Liver (tissue), 9 donors: ENCODE results near the gene CCL21. TPM values are rescaled to one million over a fixed set of nuclear protein-coding genes. Genes with fewer than 3 reads are reported as not detected.

ENCODE experiments used
- DNase-seq: peaks from one replicate; pipeline ENCODE4 v3.0.0-alpha.2; 2017; ENCODE audit warnings: low spot score
- H3K27ac ChIP-seq, 2 donors: one replicate each; pipeline ENCODE4 v1.7.0; 2013; ENCODE audit warnings: inconsistent platforms in 2 of 2, low read length in 2 of 2, control low read depth in 1 of 2, low read depth in 1 of 2, mild to moderate bottlenecking in 1 of 2
- H3K27me3 ChIP-seq, 4 donors: one replicate each; pipeline versions ENCODE4 v1.6.1 to v1.7.0; 2013; ENCODE audit warnings: low read length in 3 of 4, inconsistent platforms in 1 of 4, mild to moderate bottlenecking in 1 of 4, moderate library complexity in 1 of 4; ENCODE audit not compliant: control insufficient read depth in 4 of 4, insufficient read depth in 4 of 4
- H3K36me3 ChIP-seq, 4 donors: one replicate each; pipeline versions ENCODE4 v1.6.1 to v1.7.0; 2013; ENCODE audit warnings: low read length in 3 of 4, mild to moderate bottlenecking in 3 of 4, low read depth in 1 of 4, moderate library complexity in 1 of 4; ENCODE audit not compliant: control insufficient read depth in 4 of 4, insufficient read depth in 3 of 4
- H3K4me1 ChIP-seq, 4 donors: one replicate each; pipeline versions ENCODE4 v1.6.1 to v1.7.0; 2013; ENCODE audit warnings: low read length in 3 of 4, mild to moderate bottlenecking in 3 of 4, moderate library complexity in 1 of 4; ENCODE audit not compliant: control insufficient read depth in 4 of 4, insufficient read depth in 4 of 4
- H3K4me3 ChIP-seq, 3 donors: one replicate each; pipeline versions ENCODE4 v1.6.1 to v1.7.0; 2013; ENCODE audit warnings: low read length in 3 of 3, control low read depth in 1 of 3, low read depth in 1 of 3, mild to moderate bottlenecking in 1 of 3
- H3K9ac ChIP-seq, 2 donors: one replicate each; pipeline ENCODE4 v1.7.0; 2013; ENCODE audit warnings: low read length in 2 of 2, mild to moderate bottlenecking in 2 of 2, moderate library complexity in 2 of 2, control low read depth in 1 of 2, low read depth in 1 of 2
- H3K9me3 ChIP-seq, 4 donors: one replicate each; pipeline versions ENCODE4 v1.6.1 to v1.7.0; 2013; ENCODE audit warnings: low read length in 3 of 4; ENCODE audit not compliant: control insufficient read depth in 4 of 4
- EGR1 ChIP-seq, 2 donors: IDR thresholded peaks; 2 replicates each; pipeline ENCODE4 v1.6.1; 2016 to 2018; ENCODE audit warnings: antibody characterized with exemption in 2 of 2, low read depth in 2 of 2
- FOXA1 ChIP-seq: IDR thresholded peaks from 2 replicates; pipeline ENCODE4 v1.6.1; 2016; ENCODE audit warnings: antibody characterized with exemption
- FOXA2 ChIP-seq: IDR thresholded peaks from 2 replicates; pipeline ENCODE4 v1.6.1; 2016; ENCODE audit warnings: antibody characterized with exemption
- GABPA ChIP-seq, 2 donors: IDR thresholded peaks in 1 of 2; conservative IDR thresholded peaks in 1 of 2; 2 replicates each; pipeline ENCODE4 v1.6.1; 2016; ENCODE audit warnings: antibody characterized with exemption in 2 of 2, mild to moderate bottlenecking in 1 of 2, moderate library complexity in 1 of 2
- HNF4A ChIP-seq, 2 donors: conservative IDR thresholded peaks; 2 replicates each; pipeline ENCODE4 v1.6.1; 2016; ENCODE audit warnings: antibody characterized with exemption in 2 of 2, mild to moderate bottlenecking in 2 of 2
- HNF4G ChIP-seq: IDR thresholded peaks from 2 replicates; pipeline ENCODE4 v1.6.1; 2016; ENCODE audit warnings: antibody characterized with exemption
- JUND ChIP-seq, 2 donors: IDR thresholded peaks; 2 replicates each; pipeline ENCODE4 v1.6.1; 2016; ENCODE audit warnings: antibody characterized with exemption in 2 of 2
- NR2F2 ChIP-seq: IDR thresholded peaks from 2 replicates; pipeline ENCODE4 v1.6.1; 2016; ENCODE audit warnings: antibody characterized with exemption
- RAD21 ChIP-seq, 2 donors: IDR thresholded peaks; 2 replicates each; pipeline ENCODE4 v1.6.1; 2016; ENCODE audit warnings: antibody characterized with exemption in 2 of 2, mild to moderate bottlenecking in 2 of 2
- RXRA ChIP-seq, 2 donors: IDR thresholded peaks; 2 replicates each; pipeline ENCODE4 v1.6.1; 2017 to 2018; ENCODE audit warnings: antibody characterized with exemption in 2 of 2, mild to moderate bottlenecking in 1 of 2
- SP1 ChIP-seq: IDR thresholded peaks from 2 replicates; pipeline ENCODE4 v1.6.1; 2018; ENCODE audit warnings: antibody characterized with exemption, mild to moderate bottlenecking
- TAF1 ChIP-seq: conservative IDR thresholded peaks from 2 replicates; pipeline ENCODE4 v1.6.1; 2016; ENCODE audit warnings: antibody characterized with exemption, mild to moderate bottlenecking
- YY1 ChIP-seq: IDR thresholded peaks from 2 replicates; pipeline ENCODE4 v1.6.1; 2016; ENCODE audit warnings: antibody characterized with exemption, mild to moderate bottlenecking
- WGBS: extraction: QIAGEN DNeasy Blood & Tissue Kit; methylation state at CpG from one replicate; pipeline ENCODE4 v1.1.7; 2013; 5-methylcytosine and 5-hydroxymethylcytosine counted together
- polyA plus RNA-seq, 2 donors: library from polyadenylated mRNA; stranded (reverse) in 1 of 2; unstranded in 1 of 2; fragments of 200-250 nt in 1 of 2; fragments of >200 nt in 1 of 2; fragmentation: Nextera tagmentation in 1 of 2; extraction: Ambion mirVana in 1 of 2; gene quantifications; one replicate each; pipeline versions ENCODE4 v1.2.1 to v1.2.3, GENCODE V29; 2013 to 2015
- total RNA-seq, 2 donors: library from RNA; depleted of rRNA; stranded (reverse); fragments of >200 nt; gene quantifications; one replicate each; pipeline ENCODE4 v1.2.3, GENCODE V29; 2014
- TF ChIP-seq, protein P1 (sequence below): IDR thresholded peaks from 2 replicates; pipeline ENCODE4 v1.6.1; 2016; ENCODE audit warnings: antibody characterized with exemption
- TF ChIP-seq, protein P2 (sequence below): IDR thresholded peaks from 2 replicates; pipeline ENCODE4 v1.6.1; 2016; ENCODE audit warnings: antibody characterized with exemption
- TF ChIP-seq, protein P3 (sequence below): IDR thresholded peaks from 2 replicates; pipeline ENCODE4 v1.6.1; 2016; ENCODE audit warnings: antibody characterized with exemption
- TF ChIP-seq, protein P4 (sequence below): IDR thresholded peaks from 2 replicates; pipeline ENCODE4 v1.6.1; 2016; ENCODE audit warnings: antibody characterized with exemption, mild to moderate bottlenecking
- TF ChIP-seq, protein P5 (sequence below): fragments of 150-350 bp; IDR thresholded peaks from 2 replicates; pipeline ENCODE4 v1.5.1; 2017; ENCODE audit warnings: improper control_type of control experiment, low read depth, low read length; ENCODE audit not compliant: missing input control
- donor health status: healthy.
- donor health status: healthy.
- donor health status: healthy.
- donor health status: healthy.
- donor health status: healthy.

CCL21 gene
- total and polyA plus RNA-seq, 4 donors: 2.2 to 31.0 (median 10.6) TPM

DNA sequence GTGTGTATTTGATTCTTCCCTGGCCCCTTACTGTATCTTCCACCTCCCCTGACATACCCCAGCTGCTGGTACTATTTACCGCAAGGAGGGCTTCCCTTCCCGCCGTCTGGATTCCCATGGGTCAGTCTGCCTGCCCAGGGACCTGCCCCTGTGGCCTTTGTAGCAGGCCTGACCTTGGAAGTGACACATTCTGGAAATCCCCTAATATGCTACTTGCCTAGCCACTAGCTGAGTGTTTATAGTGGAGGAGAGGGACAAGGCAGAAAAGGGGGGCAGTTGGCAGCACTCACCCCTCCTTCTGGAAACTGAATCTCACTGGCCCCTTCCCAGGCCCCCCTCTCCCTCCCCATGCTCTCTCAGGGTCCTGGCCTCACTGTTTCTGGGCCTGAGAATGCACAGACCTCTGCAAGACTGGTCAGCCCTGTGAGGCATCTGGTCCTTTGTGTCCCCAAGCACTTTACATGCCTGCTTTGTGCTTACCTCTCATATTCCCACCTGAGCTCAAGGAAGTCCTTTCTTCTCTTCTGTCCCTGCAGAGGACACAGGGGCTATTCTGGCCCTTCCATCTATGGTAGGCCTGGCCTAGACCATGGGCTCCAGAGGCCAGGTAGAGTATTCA is 8.2 kb upstream of the CCL21 start:
- no peaks in the 10 kb centered on the region for H3K9me3 ChIP-seq
- no peak for DNase-seq
- H3K36me3 ChIP-seq: no peaks in the 10 kb centered on the region
- H3K4me3 ChIP-seq: no peak overlapping the region
- no peak overlapping the region for H3K27ac ChIP-seq
- peaks cover 0 to 12% (median 8%) of the 10 kb centered on the region in 4 donors for H3K4me1 ChIP-seq
- 18% methylated on average over 3 of the region's 3 CpGs for WGBS
- H3K27me3 ChIP-seq: no peaks in the 10 kb centered on the region
- peak; percentile 48 to 57 for TF ChIP-seq HNF4A (conservative IDR thresholded peaks at IDR 0.05)
- TF ChIP-seq SP1: peak; percentile 29
- TF ChIP-seq RAD21 (IDR thresholded peaks at IDR 0.05): no peak
- no peak for TF ChIP-seq EGR1 (IDR thresholded peaks at IDR 0.05; ENCODE audit: low read depth in 2 of 2)
- TF ChIP-seq RXRA (IDR thresholded peaks at IDR 0.05): peak in 1 of 2 donors; percentile 41
- TF ChIP-seq NR2F2: peak; percentile 90
- TF ChIP-seq HNF4G: no peak
- no peak overlapping the region for H3K9ac ChIP-seq

DNA sequence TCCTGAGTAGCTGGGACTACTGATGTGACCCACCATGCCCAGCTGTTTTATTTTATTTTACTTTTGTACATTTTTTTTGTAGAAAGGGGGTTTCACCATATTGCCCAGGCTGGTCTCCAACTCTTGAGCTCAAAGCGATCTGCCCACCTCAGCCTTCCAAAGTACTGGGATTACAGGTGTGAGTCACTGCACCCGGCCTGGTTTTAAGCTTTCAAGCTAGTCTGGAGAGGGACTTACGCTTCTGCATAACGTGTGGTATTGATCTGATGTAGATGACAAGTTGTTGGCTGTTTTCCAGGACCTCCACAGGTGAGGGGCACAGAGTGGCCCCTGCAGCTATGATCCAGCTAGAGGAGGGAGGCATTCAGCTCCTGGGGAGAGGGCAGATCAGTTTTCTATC is 6.8 kb upstream of the CCL21 start:
- H3K4me1 ChIP-seq: peaks cover 0 to 12% (median 8%) of the 10 kb centered on the region in 4 donors
- no peaks in the 10 kb centered on the region for H3K36me3 ChIP-seq
- no peak for DNase-seq
- no peak overlapping the region for H3K4me3 ChIP-seq
- WGBS: 80% methylated on average over 4 of the region's 4 CpGs
- no peaks in the 10 kb centered on the region for H3K27me3 ChIP-seq
- H3K9ac ChIP-seq: no peak overlapping the region
- H3K9me3 ChIP-seq: no peaks in the 10 kb centered on the region
- TF ChIP-seq HNF4A (conservative IDR thresholded peaks at IDR 0.05): no peak
- TF ChIP-seq, protein P1, sequence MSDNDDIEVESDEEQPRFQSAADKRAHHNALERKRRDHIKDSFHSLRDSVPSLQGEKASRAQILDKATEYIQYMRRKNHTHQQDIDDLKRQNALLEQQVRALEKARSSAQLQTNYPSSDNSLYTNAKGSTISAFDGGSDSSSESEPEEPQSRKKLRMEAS: no peak
- TF ChIP-seq EGR1 (IDR thresholded peaks at IDR 0.05; ENCODE audit: low read depth in 2 of 2): no peak
- no peak for TF ChIP-seq FOXA1
- no peak for TF ChIP-seq YY1
- TF ChIP-seq, protein P2, sequence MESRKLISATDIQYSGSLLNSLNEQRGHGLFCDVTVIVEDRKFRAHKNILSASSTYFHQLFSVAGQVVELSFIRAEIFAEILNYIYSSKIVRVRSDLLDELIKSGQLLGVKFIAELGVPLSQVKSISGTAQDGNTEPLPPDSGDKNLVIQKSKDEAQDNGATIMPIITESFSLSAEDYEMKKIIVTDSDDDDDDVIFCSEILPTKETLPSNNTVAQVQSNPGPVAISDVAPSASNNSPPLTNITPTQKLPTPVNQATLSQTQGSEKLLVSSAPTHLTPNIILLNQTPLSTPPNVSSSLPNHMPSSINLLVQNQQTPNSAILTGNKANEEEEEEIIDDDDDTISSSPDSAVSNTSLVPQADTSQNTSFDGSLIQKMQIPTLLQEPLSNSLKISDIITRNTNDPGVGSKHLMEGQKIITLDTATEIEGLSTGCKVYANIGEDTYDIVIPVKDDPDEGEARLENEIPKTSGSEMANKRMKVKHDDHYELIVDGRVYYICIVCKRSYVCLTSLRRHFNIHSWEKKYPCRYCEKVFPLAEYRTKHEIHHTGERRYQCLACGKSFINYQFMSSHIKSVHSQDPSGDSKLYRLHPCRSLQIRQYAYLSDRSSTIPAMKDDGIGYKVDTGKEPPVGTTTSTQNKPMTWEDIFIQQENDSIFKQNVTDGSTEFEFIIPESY: no peak
- no peak for TF ChIP-seq SP1
- TF ChIP-seq RAD21 (IDR thresholded peaks at IDR 0.05): no peak
- TF ChIP-seq, protein P3, sequence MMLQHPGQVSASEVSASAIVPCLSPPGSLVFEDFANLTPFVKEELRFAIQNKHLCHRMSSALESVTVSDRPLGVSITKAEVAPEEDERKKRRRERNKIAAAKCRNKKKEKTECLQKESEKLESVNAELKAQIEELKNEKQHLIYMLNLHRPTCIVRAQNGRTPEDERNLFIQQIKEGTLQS: no peak
- TF ChIP-seq, protein P4, sequence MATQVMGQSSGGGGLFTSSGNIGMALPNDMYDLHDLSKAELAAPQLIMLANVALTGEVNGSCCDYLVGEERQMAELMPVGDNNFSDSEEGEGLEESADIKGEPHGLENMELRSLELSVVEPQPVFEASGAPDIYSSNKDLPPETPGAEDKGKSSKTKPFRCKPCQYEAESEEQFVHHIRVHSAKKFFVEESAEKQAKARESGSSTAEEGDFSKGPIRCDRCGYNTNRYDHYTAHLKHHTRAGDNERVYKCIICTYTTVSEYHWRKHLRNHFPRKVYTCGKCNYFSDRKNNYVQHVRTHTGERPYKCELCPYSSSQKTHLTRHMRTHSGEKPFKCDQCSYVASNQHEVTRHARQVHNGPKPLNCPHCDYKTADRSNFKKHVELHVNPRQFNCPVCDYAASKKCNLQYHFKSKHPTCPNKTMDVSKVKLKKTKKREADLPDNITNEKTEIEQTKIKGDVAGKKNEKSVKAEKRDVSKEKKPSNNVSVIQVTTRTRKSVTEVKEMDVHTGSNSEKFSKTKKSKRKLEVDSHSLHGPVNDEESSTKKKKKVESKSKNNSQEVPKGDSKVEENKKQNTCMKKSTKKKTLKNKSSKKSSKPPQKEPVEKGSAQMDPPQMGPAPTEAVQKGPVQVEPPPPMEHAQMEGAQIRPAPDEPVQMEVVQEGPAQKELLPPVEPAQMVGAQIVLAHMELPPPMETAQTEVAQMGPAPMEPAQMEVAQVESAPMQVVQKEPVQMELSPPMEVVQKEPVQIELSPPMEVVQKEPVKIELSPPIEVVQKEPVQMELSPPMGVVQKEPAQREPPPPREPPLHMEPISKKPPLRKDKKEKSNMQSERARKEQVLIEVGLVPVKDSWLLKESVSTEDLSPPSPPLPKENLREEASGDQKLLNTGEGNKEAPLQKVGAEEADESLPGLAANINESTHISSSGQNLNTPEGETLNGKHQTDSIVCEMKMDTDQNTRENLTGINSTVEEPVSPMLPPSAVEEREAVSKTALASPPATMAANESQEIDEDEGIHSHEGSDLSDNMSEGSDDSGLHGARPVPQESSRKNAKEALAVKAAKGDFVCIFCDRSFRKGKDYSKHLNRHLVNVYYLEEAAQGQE: no peak
- TF ChIP-seq JUND (IDR thresholded peaks at IDR 0.05): no peak
- no peak for TF ChIP-seq RXRA (IDR thresholded peaks at IDR 0.05)
- TF ChIP-seq TAF1: no peak
- no peak for TF ChIP-seq FOXA2
- no peak for TF ChIP-seq NR2F2
- TF ChIP-seq HNF4G: no peak
- TF ChIP-seq, protein P5, sequence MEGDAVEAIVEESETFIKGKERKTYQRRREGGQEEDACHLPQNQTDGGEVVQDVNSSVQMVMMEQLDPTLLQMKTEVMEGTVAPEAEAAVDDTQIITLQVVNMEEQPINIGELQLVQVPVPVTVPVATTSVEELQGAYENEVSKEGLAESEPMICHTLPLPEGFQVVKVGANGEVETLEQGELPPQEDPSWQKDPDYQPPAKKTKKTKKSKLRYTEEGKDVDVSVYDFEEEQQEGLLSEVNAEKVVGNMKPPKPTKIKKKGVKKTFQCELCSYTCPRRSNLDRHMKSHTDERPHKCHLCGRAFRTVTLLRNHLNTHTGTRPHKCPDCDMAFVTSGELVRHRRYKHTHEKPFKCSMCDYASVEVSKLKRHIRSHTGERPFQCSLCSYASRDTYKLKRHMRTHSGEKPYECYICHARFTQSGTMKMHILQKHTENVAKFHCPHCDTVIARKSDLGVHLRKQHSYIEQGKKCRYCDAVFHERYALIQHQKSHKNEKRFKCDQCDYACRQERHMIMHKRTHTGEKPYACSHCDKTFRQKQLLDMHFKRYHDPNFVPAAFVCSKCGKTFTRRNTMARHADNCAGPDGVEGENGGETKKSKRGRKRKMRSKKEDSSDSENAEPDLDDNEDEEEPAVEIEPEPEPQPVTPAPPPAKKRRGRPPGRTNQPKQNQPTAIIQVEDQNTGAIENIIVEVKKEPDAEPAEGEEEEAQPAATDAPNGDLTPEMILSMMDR: no peak
- TF ChIP-seq GABPA (IDR thresholded peaks at IDR 0.05 in 1 of 2, conservative IDR thresholded peaks at IDR 0.05 in 1 of 2): no peak
- H3K27ac ChIP-seq: no peak overlapping the region
